Measurements from ENCODE around the gene CAPN12.

The CAPN12 gene

GRCh38 chr19:38714354-38714778 lies 29.9 kb downstream of the CAPN12 start:
- Histone ChIP-seq H4K8ac (ENCODE audit: low read depth, low read length) (no peak overlapping the region), H3K14ac (ENCODE audit: low read length) (no peak overlapping the region), H3K36me3 (ENCODE audit: control insufficient read depth in 1 of 2, insufficient read depth in 2 of 2, low read length in 2 of 2) (peaks cover 92% of the 10 kb centered on the region in 2 experiments), H2BK120ac (ENCODE audit: insufficient read depth, low read length, poor library complexity) (no peak overlapping the region), H4K91ac (ENCODE audit: low read depth, low read length) (no peak overlapping the region), H3K4me1 (ENCODE audit: control insufficient read depth in 1 of 2, insufficient read depth in 2 of 2, low read length in 2 of 2) (peaks cover 18 to 33% of the 10 kb centered on the region in 2 experiments), H2BK5ac (ENCODE audit: low read depth, low read length, poor library complexity) (no peak overlapping the region), H3K27me3 (ENCODE audit: insufficient read depth, low read length) (no peaks in the 10 kb centered on the region), H2AK5ac (ENCODE audit: low read length) (no peak overlapping the region), H4K12ac (ENCODE audit: low read depth, low read length) (no peak overlapping the region), H3K9ac (ENCODE audit: low read length) (no peak overlapping the region), H3K4me2 (ENCODE audit: low read length) (no peak overlapping the region), H3K27ac (ENCODE audit: low read depth, low read length) (no peak overlapping the region), H2BK12ac (ENCODE audit: low read length) (no peak overlapping the region), H3K18ac (ENCODE audit: low read length) (no peak overlapping the region), H3K23ac (ENCODE audit: low read length) (no peak overlapping the region), H2AFZ (ENCODE audit: insufficient read depth, low read length, poor library complexity) (no peak overlapping the region), H3K79me1 (ENCODE audit: low read length) (peaks cover 8% of the 10 kb centered on the region), H3K9me3 (ENCODE audit: insufficient read depth, low read depth, low read length) (peaks cover 6% of the 10 kb centered on the region), H3K4me3 (ENCODE audit: low read depth, low read length) (no peak overlapping the region), H3K79me2 (ENCODE audit: control insufficient read depth, insufficient read depth, low read length, poor library complexity) (no peaks in the 10 kb centered on the region), H3K4ac (ENCODE audit: low read depth, low read length) (no peak overlapping the region)
- no peak for DNase-seq
- WGBS (ENCODE audit: extremely low coverage, insufficient coverage, insufficient read length) = no CpG with 5 or more reads among the region's 14 CpGs

GRCh38 chr19:38713865-38714264 lies 30.4 kb downstream of the CAPN12 start:
- Histone ChIP-seq H3K27ac (ENCODE audit: low read depth, low read length) (no peak overlapping the region), H2BK12ac (ENCODE audit: low read length) (no peak overlapping the region), H2BK120ac (ENCODE audit: insufficient read depth, low read length, poor library complexity) (no peak overlapping the region), H4K8ac (ENCODE audit: low read depth, low read length) (no peak overlapping the region), H3K9me3 (ENCODE audit: insufficient read depth, low read depth, low read length) (peaks cover 6% of the 10 kb centered on the region), H3K79me1 (ENCODE audit: low read length) (peaks cover 7% of the 10 kb centered on the region), H3K23ac (ENCODE audit: low read length) (no peak overlapping the region), H3K79me2 (ENCODE audit: control insufficient read depth, insufficient read depth, low read length, poor library complexity) (no peaks in the 10 kb centered on the region), H2AFZ (ENCODE audit: insufficient read depth, low read length, poor library complexity) (no peak overlapping the region), H4K91ac (ENCODE audit: low read depth, low read length) (no peak overlapping the region), H4K12ac (ENCODE audit: low read depth, low read length) (no peak overlapping the region), H2AK5ac (ENCODE audit: low read length) (no peak overlapping the region), H3K14ac (ENCODE audit: low read length) (no peak overlapping the region), H2BK5ac (ENCODE audit: low read depth, low read length, poor library complexity) (no peak overlapping the region), H3K36me3 (ENCODE audit: control insufficient read depth in 1 of 2, insufficient read depth in 2 of 2, low read length in 2 of 2) (peaks cover 92% of the 10 kb centered on the region in 2 experiments), H3K18ac (ENCODE audit: low read length) (no peak overlapping the region), H3K27me3 (ENCODE audit: insufficient read depth, low read length) (no peaks in the 10 kb centered on the region), H3K4me3 (ENCODE audit: low read depth, low read length) (no peak overlapping the region), H3K9ac (ENCODE audit: low read length) (no peak overlapping the region), H3K4me1 (ENCODE audit: control insufficient read depth in 1 of 2, insufficient read depth in 2 of 2, low read length in 2 of 2) (peaks cover 18 to 32% of the 10 kb centered on the region in 2 experiments), H3K4me2 (ENCODE audit: low read length) (no peak overlapping the region), H3K4ac (ENCODE audit: low read depth, low read length) (peak overlapping the region; percentile 17)
- WGBS (ENCODE audit: extremely low coverage, insufficient coverage, insufficient read length) = no CpG with 5 or more reads among the region's 14 CpGs
- DNase-seq = no peak

GRCh38 chr19:38713227-38713649 lies 31.0 kb downstream of the CAPN12 start:
- Histone ChIP-seq H3K23ac (ENCODE audit: low read length) (no peak overlapping the region), H3K4me3 (ENCODE audit: low read depth, low read length) (no peak overlapping the region), H2AFZ (ENCODE audit: insufficient read depth, low read length, poor library complexity) (no peak overlapping the region), H4K12ac (ENCODE audit: low read depth, low read length) (no peak overlapping the region), H3K79me2 (ENCODE audit: control insufficient read depth, insufficient read depth, low read length, poor library complexity) (no peaks in the 10 kb centered on the region), H3K9ac (ENCODE audit: low read length) (no peak overlapping the region), H2BK5ac (ENCODE audit: low read depth, low read length, poor library complexity) (no peak overlapping the region), H2BK120ac (ENCODE audit: insufficient read depth, low read length, poor library complexity) (no peak overlapping the region), H3K18ac (ENCODE audit: low read length) (peak overlapping the region; percentile 42), H3K27ac (ENCODE audit: low read depth, low read length) (no peak overlapping the region), H3K36me3 (ENCODE audit: control insufficient read depth in 1 of 2, insufficient read depth in 2 of 2, low read length in 2 of 2) (peaks cover 92% of the 10 kb centered on the region in 2 experiments), H3K4me1 (ENCODE audit: control insufficient read depth in 1 of 2, insufficient read depth in 2 of 2, low read length in 2 of 2) (peaks cover 18 to 27% of the 10 kb centered on the region in 2 experiments), H4K8ac (ENCODE audit: low read depth, low read length) (no peak overlapping the region), H3K14ac (ENCODE audit: low read length) (no peak overlapping the region), H2BK12ac (ENCODE audit: low read length) (no peak overlapping the region), H3K79me1 (ENCODE audit: low read length) (peaks cover 7% of the 10 kb centered on the region), H3K4ac (ENCODE audit: low read depth, low read length) (peak overlapping the region; percentile 13), H2AK5ac (ENCODE audit: low read length) (no peak overlapping the region), H3K4me2 (ENCODE audit: low read length) (no peak overlapping the region), H3K9me3 (ENCODE audit: insufficient read depth, low read depth, low read length) (peaks cover 6% of the 10 kb centered on the region), H3K27me3 (ENCODE audit: insufficient read depth, low read length) (no peaks in the 10 kb centered on the region), H4K91ac (ENCODE audit: low read depth, low read length) (no peak overlapping the region)
- WGBS (ENCODE audit: extremely low coverage, insufficient coverage, insufficient read length) = no CpG with 5 or more reads among the region's 19 CpGs
- no peak for DNase-seq

- Histone ChIP-seq H4K8ac (ENCODE audit: low read depth, low read length) (no peak overlapping the region), H3K36me3 (ENCODE audit: control insufficient read depth in 1 of 2, insufficient read depth in 2 of 2, low read length in 2 of 2) (peaks cover 92% of the 10 kb centered on the region in 2 experiments), H2BK12ac (ENCODE audit: low read length) (no peak overlapping the region), H4K12ac (ENCODE audit: low read depth, low read length) (no peak overlapping the region), H3K14ac (ENCODE audit: low read length) (no peak overlapping the region), H2BK120ac (ENCODE audit: insufficient read depth, low read length, poor library complexity) (no peak overlapping the region), H3K4ac (ENCODE audit: low read depth, low read length) (peak overlapping the region; percentile 11), H3K4me1 (ENCODE audit: control insufficient read depth in 1 of 2, insufficient read depth in 2 of 2, low read length in 2 of 2) (peaks cover 18 to 23% of the 10 kb centered on the region in 2 experiments), H3K79me1 (ENCODE audit: low read length) (peaks cover 7% of the 10 kb centered on the region), H3K27ac (ENCODE audit: low read depth, low read length) (peak overlapping the region; percentile 6), H3K79me2 (ENCODE audit: control insufficient read depth, insufficient read depth, low read length, poor library complexity) (no peaks in the 10 kb centered on the region), H3K9me3 (ENCODE audit: insufficient read depth, low read depth, low read length) (peaks cover 4% of the 10 kb centered on the region), H2BK5ac (ENCODE audit: low read depth, low read length, poor library complexity) (no peak overlapping the region), H3K18ac (ENCODE audit: low read length) (peak overlapping the region; percentile 19), H3K4me2 (ENCODE audit: low read length) (no peak overlapping the region), H3K4me3 (ENCODE audit: low read depth, low read length) (no peak overlapping the region), H4K91ac (ENCODE audit: low read depth, low read length) (no peak overlapping the region), H3K23ac (ENCODE audit: low read length) (no peak overlapping the region), H2AK5ac (ENCODE audit: low read length) (no peak overlapping the region), H3K9ac (ENCODE audit: low read length) (no peak overlapping the region), H3K27me3 (ENCODE audit: insufficient read depth, low read length) (no peaks in the 10 kb centered on the region), H2AFZ (ENCODE audit: insufficient read depth, low read length, poor library complexity) (no peak overlapping the region)
- WGBS (ENCODE audit: extremely low coverage, insufficient coverage, insufficient read length) = no CpG with 5 or more reads among the region's 15 CpGs
- DNase-seq = no peak
Measured at GRCh38 chr19:38712161-38712748, 32.0 kb downstream of the CAPN12 start.

All from trophoblast cell (in vitro differentiated cells and primary cell).